HEK293 (cell line): ENCODE data around the gene SERPINB6.
A peak's percentile ranks its signal among the peaks of the same experiment; 100 is the strongest.

Source experiments
- HOXC10 ChIP-seq: sonication (generic); formaldehyde crosslinking; IDR thresholded peaks from 2 replicates; pipeline ENCODE4 v1.8.1; 2023; ENCODE audit warnings: mild to moderate bottlenecking, missing genetic modification reagents
- PRDM1 ChIP-seq: fragments of 450-650 bp; formaldehyde crosslinking; IDR thresholded peaks from 2 replicates; pipeline ENCODE4; 2016; ENCODE audit warnings: missing biosample characterization, missing genetic modification characterization
- PRDM10 ChIP-seq: fragments of 450-650 bp; formaldehyde crosslinking; IDR thresholded peaks from 2 replicates; pipeline ENCODE4 v1.5.1; 2016; ENCODE audit warnings: missing biosample characterization, missing genetic modification characterization
- PRDM4 ChIP-seq: fragments of 450-650 bp; formaldehyde crosslinking; IDR thresholded peaks from 2 replicates; pipeline ENCODE4 v1.5.1; 2017; ENCODE audit warnings: missing biosample characterization, missing genetic modification characterization
- ZBTB17 ChIP-seq: fragments of 450-650 bp; formaldehyde crosslinking; IDR thresholded peaks from 2 replicates; pipeline ENCODE4 v1.5.1; 2016; ENCODE audit warnings: missing biosample characterization, missing genetic modification characterization
- ZEB2 ChIP-seq: fragments of 450-650 bp; formaldehyde crosslinking; IDR thresholded peaks from 2 replicates; pipeline ENCODE4 v1.5.1; 2016; ENCODE audit warnings: missing biosample characterization, missing genetic modification characterization
- ZFHX2 ChIP-seq: fragments of 450-650 bp; formaldehyde crosslinking; conservative IDR thresholded peaks from 2 replicates; pipeline ENCODE4 v1.5.1; 2016; ENCODE audit warnings: missing biosample characterization, missing genetic modification characterization
- ZFP3 ChIP-seq: fragments of 450-650 bp; formaldehyde crosslinking; IDR thresholded peaks from 2 replicates; pipeline ENCODE4 v1.5.1; 2016; ENCODE audit warnings: low read depth, missing biosample characterization, missing genetic modification characterization
- ZFP37 ChIP-seq: fragments of 450-650 bp; formaldehyde crosslinking; IDR thresholded peaks from 2 replicates; pipeline ENCODE4 v1.5.1; 2016; ENCODE audit warnings: missing biosample characterization, missing genetic modification characterization
- ZNF121 ChIP-seq: fragments of 450-650 bp; formaldehyde crosslinking; IDR thresholded peaks from 2 replicates; pipeline ENCODE4 v1.5.1; 2016; ENCODE audit warnings: missing biosample characterization, missing genetic modification characterization
- ZNF16 ChIP-seq: fragments of 450-650 bp; formaldehyde crosslinking; IDR thresholded peaks from 2 replicates; pipeline ENCODE4 v1.5.1; 2016; ENCODE audit warnings: low read depth, missing biosample characterization, missing genetic modification characterization
- ZNF274 ChIP-seq, 2 experiments: fragments of 200-500 bp in 1 of 2; fragments of 450-650 bp in 1 of 2; sonication (Bioruptor generic) in 1 of 2; formaldehyde crosslinking in 1 of 2; IDR thresholded peaks; 2 replicates each; pipeline versions ENCODE4 v1.5.1 to v1.6.1; 2014 to 2016; ENCODE audit warnings: borderline replicate concordance in 1 of 2, inconsistent platforms in 1 of 2, low read length in 1 of 2, missing biosample characterization in 1 of 2, missing genetic modification characterization in 1 of 2
- ZNF488 ChIP-seq: fragments of 450-650 bp; formaldehyde crosslinking; IDR thresholded peaks from 2 replicates; pipeline ENCODE4 v1.5.1; 2016; ENCODE audit warnings: missing biosample characterization, missing genetic modification characterization
- ZNF518A ChIP-seq: fragments of 450-650 bp; formaldehyde crosslinking; conservative IDR thresholded peaks from 2 replicates; pipeline ENCODE4 v1.5.1; 2016; ENCODE audit warnings: low read depth, missing biosample characterization, missing genetic modification characterization
- ZNF558 ChIP-seq: fragments of 450-650 bp; formaldehyde crosslinking; IDR thresholded peaks from 2 replicates; pipeline ENCODE4 v1.5.1; 2016; ENCODE audit warnings: missing biosample characterization, missing genetic modification characterization
- ZNF658 ChIP-seq: fragments of 450-650 bp; formaldehyde crosslinking; IDR thresholded peaks from 2 replicates; pipeline ENCODE4; 2016; ENCODE audit warnings: missing biosample characterization, missing genetic modification characterization
- ZNF707 ChIP-seq: fragments of 450-650 bp; formaldehyde crosslinking; IDR thresholded peaks from 2 replicates; pipeline ENCODE4 v1.5.1; 2016; ENCODE audit warnings: missing biosample characterization, missing genetic modification characterization
- ZNF747 ChIP-seq: fragments of 450-650 bp; formaldehyde crosslinking; IDR thresholded peaks from 2 replicates; pipeline ENCODE4 v1.5.1; 2016; ENCODE audit warnings: missing biosample characterization, missing genetic modification characterization
- ZSCAN4 ChIP-seq: fragments of 450-650 bp; formaldehyde crosslinking; IDR thresholded peaks from 2 replicates; pipeline ENCODE4 v1.5.1; 2017; ENCODE audit warnings: missing biosample characterization, missing genetic modification characterization
- ZXDB ChIP-seq: fragments of 450-650 bp; formaldehyde crosslinking; IDR thresholded peaks from 2 replicates; pipeline ENCODE4 v1.5.1; 2016; ENCODE audit warnings: missing biosample characterization, missing genetic modification characterization
- TF ChIP-seq, protein P1 (sequence below): fragments of 450-650 bp; formaldehyde crosslinking; IDR thresholded peaks from 2 replicates; pipeline ENCODE4 v1.5.1; 2016; ENCODE audit warnings: missing biosample characterization, missing genetic modification characterization

The SERPINB6 gene

GRCh38 chr6:3001773-3002293 is 30.5 kb upstream of the SERPINB6 start (continued):
- TF ChIP-seq ZNF518A (0 out of 2 replicates have a peak, but pooled peaks have one; percentile 11), ZFHX2 (tag by site-specific recombination) (no peak), ZSCAN4 (tag by site-specific recombination) (no peak), ZXDB (tag by site-specific recombination) (peak; percentile 53; the same call in 1 of the 2 replicates), HOXC10 (CRISPR knock-in tag) (no peak), ZNF16 (tag by site-specific recombination) (no peak), ZNF747 (no peak), PRDM10 (tag by site-specific recombination) (peak; percentile 46; the same call in 1 of the 2 replicates), ZNF707 (no peak), ZFP37 (tag by site-specific recombination) (no peak), ZEB2 (peak; percentile 62; the same call in 1 of the 2 replicates), PRDM1 (tag by site-specific recombination) (0 out of 2 replicates have a peak, but pooled peaks have one; percentile 21), ZNF488 (no peak), ZBTB17 (tag by site-specific recombination) (no peak), PRDM4 (tag by site-specific recombination) (no peak), ZFP3 (tag by site-specific recombination) (no peak), ZNF274 (IDR thresholded peaks at IDR 0.05; ENCODE audit: low read length) (no peak), ZNF274 (tag by site-specific recombination; IDR thresholded peaks at IDR 0.05; ENCODE audit: borderline replicate concordance) (no peak), ZNF558 (no peak), ZNF121 (tag by site-specific recombination) (no peak), ZNF658 (tag by site-specific recombination) (no peak)
- TF ChIP-seq, protein P1, sequence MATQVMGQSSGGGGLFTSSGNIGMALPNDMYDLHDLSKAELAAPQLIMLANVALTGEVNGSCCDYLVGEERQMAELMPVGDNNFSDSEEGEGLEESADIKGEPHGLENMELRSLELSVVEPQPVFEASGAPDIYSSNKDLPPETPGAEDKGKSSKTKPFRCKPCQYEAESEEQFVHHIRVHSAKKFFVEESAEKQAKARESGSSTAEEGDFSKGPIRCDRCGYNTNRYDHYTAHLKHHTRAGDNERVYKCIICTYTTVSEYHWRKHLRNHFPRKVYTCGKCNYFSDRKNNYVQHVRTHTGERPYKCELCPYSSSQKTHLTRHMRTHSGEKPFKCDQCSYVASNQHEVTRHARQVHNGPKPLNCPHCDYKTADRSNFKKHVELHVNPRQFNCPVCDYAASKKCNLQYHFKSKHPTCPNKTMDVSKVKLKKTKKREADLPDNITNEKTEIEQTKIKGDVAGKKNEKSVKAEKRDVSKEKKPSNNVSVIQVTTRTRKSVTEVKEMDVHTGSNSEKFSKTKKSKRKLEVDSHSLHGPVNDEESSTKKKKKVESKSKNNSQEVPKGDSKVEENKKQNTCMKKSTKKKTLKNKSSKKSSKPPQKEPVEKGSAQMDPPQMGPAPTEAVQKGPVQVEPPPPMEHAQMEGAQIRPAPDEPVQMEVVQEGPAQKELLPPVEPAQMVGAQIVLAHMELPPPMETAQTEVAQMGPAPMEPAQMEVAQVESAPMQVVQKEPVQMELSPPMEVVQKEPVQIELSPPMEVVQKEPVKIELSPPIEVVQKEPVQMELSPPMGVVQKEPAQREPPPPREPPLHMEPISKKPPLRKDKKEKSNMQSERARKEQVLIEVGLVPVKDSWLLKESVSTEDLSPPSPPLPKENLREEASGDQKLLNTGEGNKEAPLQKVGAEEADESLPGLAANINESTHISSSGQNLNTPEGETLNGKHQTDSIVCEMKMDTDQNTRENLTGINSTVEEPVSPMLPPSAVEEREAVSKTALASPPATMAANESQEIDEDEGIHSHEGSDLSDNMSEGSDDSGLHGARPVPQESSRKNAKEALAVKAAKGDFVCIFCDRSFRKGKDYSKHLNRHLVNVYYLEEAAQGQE (tag by site-specific recombination) = no peak
